C4-2B (cell line): ENCODE measurements around the gene SOX30.
"Not testable (repeated sequence)": the region's sequence is repeated elsewhere in the genome, so short reads cannot be mapped to it uniquely, and the experiment has no call there.

Source experiments
- H3K27ac ChIP-seq: fragments of 450-650 bp; 2 replicates; pipeline ENCODE4 v1.5.1; 2017
- CTCF ChIP-seq: fragments of 450-650 bp; conservative IDR thresholded peaks from 2 replicates; pipeline ENCODE4 v1.5.1; 2017; ENCODE audit warnings: mild to moderate bottlenecking
- ZFX ChIP-seq: fragments of 450-650 bp; IDR thresholded peaks from 2 replicates; pipeline ENCODE4 v1.6.1; 2017

SOX30 gene

GRCh38 chr5:157681048-157681447, 28.8 kb upstream of the SOX30 start:
- no peak overlapping the region for H3K27ac ChIP-seq
- TF ChIP-seq ZFX (no peak), CTCF (no peak)

DNA sequence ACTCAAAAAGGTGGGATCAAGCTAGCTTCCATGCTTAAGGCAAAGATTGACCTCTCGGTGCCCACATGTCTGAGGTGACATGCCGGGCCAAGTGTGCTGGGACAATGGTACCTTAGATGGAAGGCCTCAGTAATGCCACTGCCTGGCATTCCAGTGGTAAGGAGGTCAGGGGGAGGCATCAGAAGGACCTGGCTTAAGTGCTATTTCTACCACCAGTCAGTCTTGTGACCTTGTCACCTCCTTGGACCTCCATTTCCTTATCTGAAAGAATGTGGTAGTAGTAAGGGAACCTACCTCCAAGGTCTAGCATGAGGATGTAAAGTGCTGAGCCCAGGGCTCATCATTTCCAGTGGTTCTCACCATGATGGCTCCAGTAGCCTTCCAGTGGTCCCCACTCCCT, 28.0 kb upstream of the SOX30 start:
- no peak for TF ChIP-seq CTCF
- H3K27ac ChIP-seq, result no peak overlapping the region

GRCh38 chr5:157679801-157680200, 27.6 kb upstream of the SOX30 start:
- no peak for TF ChIP-seq ZFX
- TF ChIP-seq CTCF, result no peak
- H3K27ac ChIP-seq, result no peak overlapping the region

DNA sequence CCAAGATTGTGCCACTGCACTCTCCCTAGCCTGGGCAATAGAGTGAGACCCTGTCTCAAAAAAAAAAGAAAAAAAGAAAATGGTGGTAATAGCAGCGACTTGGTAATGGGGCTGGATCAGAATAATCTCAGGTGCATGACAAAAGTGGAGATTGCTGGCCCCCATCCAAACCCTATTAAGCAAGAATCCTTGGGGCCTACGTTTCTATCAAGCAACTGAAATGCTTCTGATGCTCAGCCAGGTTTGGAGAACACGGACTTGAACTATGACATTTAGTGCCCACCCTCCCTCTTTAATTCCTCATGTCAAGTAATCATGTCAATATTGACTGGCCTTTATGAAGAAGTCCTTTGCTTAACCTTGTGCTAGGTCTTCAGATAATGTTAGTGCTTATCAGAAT, 25.7 kb upstream of the SOX30 start:
- TF ChIP-seq ZFX, result no peak
- TF ChIP-seq CTCF, result no peak
- no peak overlapping the region for H3K27ac ChIP-seq

GRCh38 chr5:157674351-157674750, 22.1 kb upstream of the SOX30 start:
- H3K27ac ChIP-seq, result not testable (repeated sequence)

GRCh38 chr5:157672976-157673375, 20.7 kb upstream of the SOX30 start:
- no peak overlapping the region for H3K27ac ChIP-seq
- TF ChIP-seq CTCF, result no peak
- no peak for TF ChIP-seq ZFX

GRCh38 chr5:157671592-157672330, 19.5 kb upstream of the SOX30 start:
- TF ChIP-seq ZFX, result no peak
- TF ChIP-seq CTCF, result no peak
- no peak overlapping the region for H3K27ac ChIP-seq
